Parathyroid adenoma (tissue), 2 donors: ENCODE measurements around the gene PDCD1LG2.

Experiments
- H2AFZ ChIP-seq: fragments of 300-600 bp; sonication (generic); one replicate; pipeline ENCODE4 v1.7.0; 2017; ENCODE audit warnings: antibody characterized with exemption, mild to moderate bottlenecking
- H3K27ac ChIP-seq: fragments of 300-600 bp; sonication (generic); one replicate; pipeline ENCODE4 v1.7.0; 2017
- H3K27me3 ChIP-seq: fragments of 300-600 bp; sonication (generic); one replicate; pipeline ENCODE4 v1.7.0; 2017; ENCODE audit warnings: low read length; ENCODE audit not compliant: control insufficient read depth, insufficient read depth
- H3K36me3 ChIP-seq: fragments of 300-600 bp; sonication (generic); one replicate; pipeline ENCODE4 v1.7.0; 2017; ENCODE audit warnings: low read length; ENCODE audit not compliant: control insufficient read depth, insufficient read depth
- H3K4me1 ChIP-seq: fragments of 300-600 bp; sonication (generic); one replicate; pipeline ENCODE4 v1.7.0; 2017; ENCODE audit warnings: control low read depth
- H3K4me2 ChIP-seq: fragments of 300-600 bp; sonication (generic); one replicate; pipeline ENCODE4 v1.7.0; 2017; ENCODE audit warnings: low read length
- H3K4me3 ChIP-seq: fragments of 300-600 bp; sonication (generic); one replicate; pipeline ENCODE4 v1.7.0; 2017; ENCODE audit warnings: low read depth, low read length
- H3K79me2 ChIP-seq: fragments of 300-600 bp; sonication (generic); one replicate; pipeline ENCODE4 v1.7.0; 2017; ENCODE audit warnings: control low read depth
- H3K9ac ChIP-seq: fragments of 300-600 bp; sonication (generic); one replicate; pipeline ENCODE4 v1.7.0; 2017; ENCODE audit warnings: mild to moderate bottlenecking
- H3K9me3 ChIP-seq: fragments of 300-600 bp; sonication (generic); one replicate; pipeline ENCODE4 v1.7.0; 2017; ENCODE audit warnings: low read length; ENCODE audit not compliant: control insufficient read depth
- TF ChIP-seq, protein P1 (sequence below): fragments of 300-600 bp; sonication (generic); IDR thresholded peaks from one replicate; pipeline ENCODE4 v1.7.0; 2017; ENCODE audit warnings: antibody characterized with exemption, mild to moderate bottlenecking
- donor health status: primary hyperparathyroidism.

Gene PDCD1LG2

DNA sequence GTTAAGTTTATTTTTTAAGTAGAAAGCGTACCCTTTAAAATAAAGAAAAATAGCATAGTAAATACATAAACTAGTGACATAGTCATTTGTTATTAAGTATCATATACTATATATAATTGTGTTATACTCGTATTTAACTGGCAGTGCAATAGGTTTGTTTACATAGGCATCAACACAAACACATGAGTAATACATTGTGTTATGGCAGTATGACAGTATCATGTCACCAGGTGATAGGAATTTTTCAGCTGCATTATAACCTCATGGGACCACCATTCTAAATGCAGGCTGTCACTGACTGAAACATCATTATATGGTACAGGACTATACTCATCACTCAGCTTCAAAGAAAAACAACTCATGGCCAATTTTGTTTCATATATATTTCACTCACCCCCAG lies 110.2 kb downstream of the PDCD1LG2 start:
- H3K9ac ChIP-seq, result no peak overlapping the region
- no peaks in the 10 kb centered on the region for H3K27me3 ChIP-seq
- H2AFZ ChIP-seq, result no peak overlapping the region
- TF ChIP-seq, protein P1, sequence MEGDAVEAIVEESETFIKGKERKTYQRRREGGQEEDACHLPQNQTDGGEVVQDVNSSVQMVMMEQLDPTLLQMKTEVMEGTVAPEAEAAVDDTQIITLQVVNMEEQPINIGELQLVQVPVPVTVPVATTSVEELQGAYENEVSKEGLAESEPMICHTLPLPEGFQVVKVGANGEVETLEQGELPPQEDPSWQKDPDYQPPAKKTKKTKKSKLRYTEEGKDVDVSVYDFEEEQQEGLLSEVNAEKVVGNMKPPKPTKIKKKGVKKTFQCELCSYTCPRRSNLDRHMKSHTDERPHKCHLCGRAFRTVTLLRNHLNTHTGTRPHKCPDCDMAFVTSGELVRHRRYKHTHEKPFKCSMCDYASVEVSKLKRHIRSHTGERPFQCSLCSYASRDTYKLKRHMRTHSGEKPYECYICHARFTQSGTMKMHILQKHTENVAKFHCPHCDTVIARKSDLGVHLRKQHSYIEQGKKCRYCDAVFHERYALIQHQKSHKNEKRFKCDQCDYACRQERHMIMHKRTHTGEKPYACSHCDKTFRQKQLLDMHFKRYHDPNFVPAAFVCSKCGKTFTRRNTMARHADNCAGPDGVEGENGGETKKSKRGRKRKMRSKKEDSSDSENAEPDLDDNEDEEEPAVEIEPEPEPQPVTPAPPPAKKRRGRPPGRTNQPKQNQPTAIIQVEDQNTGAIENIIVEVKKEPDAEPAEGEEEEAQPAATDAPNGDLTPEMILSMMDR, result no peak
- no peaks in the 10 kb centered on the region for H3K36me3 ChIP-seq
- H3K27ac ChIP-seq, result no peak overlapping the region
- peaks cover 2% of the 10 kb centered on the region for H3K79me2 ChIP-seq
- H3K4me2 ChIP-seq, result no peak overlapping the region
- no peaks in the 10 kb centered on the region for H3K4me1 ChIP-seq
- no peak overlapping the region for H3K4me3 ChIP-seq
- no peaks in the 10 kb centered on the region for H3K9me3 ChIP-seq
